MM.1S (cell line): ENCODE results near the gene TTC9.

Experiments
- CTCF ChIP-seq: fragments of 300-600 bp; sonication (generic); IDR thresholded peaks from 2 replicates; pipeline ENCODE4 v1.5.1; 2016; ENCODE audit warnings: antibody characterized with exemption, low read length, mixed read lengths
- EZH2 ChIP-seq: fragments of 300-600 bp; sonication (generic); optimal IDR thresholded peaks from 2 replicates; pipeline ENCODE3; 2017; ENCODE audit warnings: low read depth, mild to moderate bottlenecking, antibody characterized with exemption, low read length, mixed read lengths

GRCh38 chr14:70658899-70659298 is 17.2 kb downstream of the TTC9 start:
- TF ChIP-seq CTCF: no peak
- TF ChIP-seq EZH2: no peak
